K562 (cell line): ENCODE measurements around the gene ATRN. TPM values are rescaled to one million over a fixed set of nuclear protein-coding genes. Genes with fewer than 3 reads are reported as not detected.

ENCODE experiments used
- BCL6 ChIP-seq: fragments of 250-450 bp; sonication (Bioruptor Pico); IDR thresholded peaks from 2 replicates; pipeline ENCODE4 v1.4.0; 2020
- BRF1 ChIP-seq: IDR thresholded peaks from 3 replicates; pipeline ENCODE4 v1.6.1; 2011; ENCODE audit warnings: borderline replicate concordance, mild to moderate bottlenecking; ENCODE audit not compliant: insufficient read length; ENCODE audit errors: extremely low read depth
- CBFA2T2 ChIP-seq: fragments of 450-650 bp; conservative IDR thresholded peaks from 2 replicates; pipeline ENCODE4 v1.6.1; 2017; ENCODE audit warnings: mild to moderate bottlenecking
- FOS ChIP-seq: IDR thresholded peaks from 3 replicates; pipeline ENCODE4 v1.6.1; 2011; ENCODE audit not compliant: insufficient read length; ENCODE audit errors: extremely low read depth
- HNRNPL ChIP-seq: fragments of 200-400 bp; formaldehyde crosslinking; IDR thresholded peaks from 2 replicates; pipeline ENCODE4 v1.6.1; 2017; ENCODE audit warnings: low read depth, mild to moderate bottlenecking, low read length
- PHF8 ChIP-seq: fragments of 200-600 bp; sonication (generic); IDR thresholded peaks from 2 replicates; pipeline ENCODE4 v1.6.1; 2012; ENCODE audit warnings: mixed run types, mild to moderate bottlenecking, inconsistent platforms, low read length, moderate library complexity, borderline replicate concordance
- POLR3G ChIP-seq: IDR thresholded peaks from 2 replicates; pipeline ENCODE4 v1.6.1; 2011; ENCODE audit not compliant: insufficient read length, insufficient replicate concordance; ENCODE audit errors: extremely low read depth
- RCOR1 ChIP-seq, 2 experiments: IDR thresholded peaks; 2 replicates each; pipeline ENCODE4 v1.6.1; 2012; ENCODE audit warnings: low read depth in 2 of 2, low read length in 2 of 2, borderline replicate concordance in 1 of 2, improper control_type of control experiment in 1 of 2
- SRSF9 ChIP-seq: fragments of 200-400 bp; formaldehyde crosslinking; IDR thresholded peaks from 2 replicates; pipeline ENCODE4 v1.6.1; 2017; ENCODE audit warnings: low read depth, low read length, borderline replicate concordance
- TEAD4 ChIP-seq, 2 experiments: sonication (generic) in 1 of 2; formaldehyde crosslinking in 1 of 2; IDR thresholded peaks; 2 replicates each; pipeline versions ENCODE4 v1.6.1 to v1.8.0; 2012 to 2022; ENCODE audit warnings: borderline replicate concordance in 1 of 2, inconsistent platforms in 1 of 2, low read length in 1 of 2, mild to moderate bottlenecking in 1 of 2, missing genetic modification reagents in 1 of 2
- ZNF175 ChIP-seq: fragments of 200-800 bp; sonication (Bioruptor generic); IDR thresholded peaks from 2 replicates; pipeline ENCODE4 v1.6.1; 2016; ENCODE audit warnings: low read depth, mild to moderate bottlenecking, missing genetic modification characterization, missing compliant biosample characterization
- ZNF282 ChIP-seq: sonication (generic); formaldehyde crosslinking; IDR thresholded peaks from 2 replicates; pipeline ENCODE4 v1.8.1; 2023; ENCODE audit warnings: missing genetic modification reagents
- ZNF778 ChIP-seq: fragments of 450-650 bp; formaldehyde crosslinking; IDR thresholded peaks from 2 replicates; pipeline ENCODE4 v1.4.0; 2020; ENCODE audit warnings: mild to moderate bottlenecking, moderate library complexity
- polyA plus RNA-seq, 8 experiments: library from polyadenylated mRNA; depleted of rRNA in 4 of 8; stranded (reverse) in 5 of 8; unstranded in 3 of 8; fragments of >200 nt; fragmentation: Nextera tagmentation in 2 of 8; fragmentation: Illumina TruSeq in 1 of 8; extraction: Ambion mirVana in 2 of 8; extraction: Trizol in 1 of 8; gene quantifications; 2 replicates each; pipeline versions ENCODE4 v1.2.1 to v1.2.3, GENCODE V29; 2011 to 2014; ENCODE audit warnings: inconsistent platforms in 1 of 8, missing spikeins in 1 of 8
- total RNA-seq, 7 experiments: library from RNA; depleted of rRNA in 6 of 7; stranded (reverse); fragments of >200 nt in 6 of 7; fragmentation: Illumina TruSeq in 2 of 7; extraction: Trizol in 2 of 7; gene quantifications; 2 replicates each; pipeline versions ENCODE4 v1.2.1 to v1.2.3, GENCODE V29; 2011 to 2021; ENCODE audit warnings: low replicate concordance in 1 of 7
- TF ChIP-seq, protein P1 (sequence below), 2 experiments: fragments of 450-650 bp; IDR thresholded peaks; 2 replicates each; pipeline ENCODE4 v1.6.1; 2016; ENCODE audit warnings: mild to moderate bottlenecking in 2 of 2, borderline replicate concordance in 1 of 2, low read depth in 1 of 2, moderate library complexity in 1 of 2
- TF ChIP-seq, protein P2 (sequence below): fragments of 250-450 bp; sonication (Bioruptor Pico); IDR thresholded peaks from 2 replicates; pipeline ENCODE4 v1.5.0; 2021
- TF ChIP-seq, protein P3 (sequence below): fragments of 450-650 bp; formaldehyde crosslinking; IDR thresholded peaks from 2 replicates; pipeline ENCODE4 v1.4.0; 2020; ENCODE audit warnings: mild to moderate bottlenecking

The ATRN gene
- total and polyA plus RNA-seq, 9 of the 15 experiments (the other 6 are each of a cell fraction or from before 2014, with no cell fraction given): 0.69 to 16.5 (median 7.6) TPM

DNA sequence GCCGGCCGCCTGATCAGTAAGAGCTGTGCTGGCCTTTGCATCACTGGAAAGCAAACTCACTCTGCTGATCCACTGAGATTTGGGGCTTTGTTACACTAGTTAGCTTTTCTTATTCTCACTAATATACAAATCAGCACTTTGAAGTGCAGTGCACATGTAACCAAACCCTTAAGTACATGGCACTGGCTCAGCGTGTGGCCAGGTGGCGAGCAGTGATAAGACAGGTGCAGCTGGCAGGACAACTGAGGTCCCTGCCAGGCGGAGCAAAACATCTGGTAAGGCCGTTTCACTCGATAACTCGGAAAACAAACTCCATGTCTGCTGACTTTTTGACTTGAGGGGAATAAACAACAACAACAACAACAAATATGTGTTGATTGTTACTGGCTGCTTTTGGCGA lies 181.4 kb downstream of the ATRN start (continued):
- TF ChIP-seq, protein P1, sequence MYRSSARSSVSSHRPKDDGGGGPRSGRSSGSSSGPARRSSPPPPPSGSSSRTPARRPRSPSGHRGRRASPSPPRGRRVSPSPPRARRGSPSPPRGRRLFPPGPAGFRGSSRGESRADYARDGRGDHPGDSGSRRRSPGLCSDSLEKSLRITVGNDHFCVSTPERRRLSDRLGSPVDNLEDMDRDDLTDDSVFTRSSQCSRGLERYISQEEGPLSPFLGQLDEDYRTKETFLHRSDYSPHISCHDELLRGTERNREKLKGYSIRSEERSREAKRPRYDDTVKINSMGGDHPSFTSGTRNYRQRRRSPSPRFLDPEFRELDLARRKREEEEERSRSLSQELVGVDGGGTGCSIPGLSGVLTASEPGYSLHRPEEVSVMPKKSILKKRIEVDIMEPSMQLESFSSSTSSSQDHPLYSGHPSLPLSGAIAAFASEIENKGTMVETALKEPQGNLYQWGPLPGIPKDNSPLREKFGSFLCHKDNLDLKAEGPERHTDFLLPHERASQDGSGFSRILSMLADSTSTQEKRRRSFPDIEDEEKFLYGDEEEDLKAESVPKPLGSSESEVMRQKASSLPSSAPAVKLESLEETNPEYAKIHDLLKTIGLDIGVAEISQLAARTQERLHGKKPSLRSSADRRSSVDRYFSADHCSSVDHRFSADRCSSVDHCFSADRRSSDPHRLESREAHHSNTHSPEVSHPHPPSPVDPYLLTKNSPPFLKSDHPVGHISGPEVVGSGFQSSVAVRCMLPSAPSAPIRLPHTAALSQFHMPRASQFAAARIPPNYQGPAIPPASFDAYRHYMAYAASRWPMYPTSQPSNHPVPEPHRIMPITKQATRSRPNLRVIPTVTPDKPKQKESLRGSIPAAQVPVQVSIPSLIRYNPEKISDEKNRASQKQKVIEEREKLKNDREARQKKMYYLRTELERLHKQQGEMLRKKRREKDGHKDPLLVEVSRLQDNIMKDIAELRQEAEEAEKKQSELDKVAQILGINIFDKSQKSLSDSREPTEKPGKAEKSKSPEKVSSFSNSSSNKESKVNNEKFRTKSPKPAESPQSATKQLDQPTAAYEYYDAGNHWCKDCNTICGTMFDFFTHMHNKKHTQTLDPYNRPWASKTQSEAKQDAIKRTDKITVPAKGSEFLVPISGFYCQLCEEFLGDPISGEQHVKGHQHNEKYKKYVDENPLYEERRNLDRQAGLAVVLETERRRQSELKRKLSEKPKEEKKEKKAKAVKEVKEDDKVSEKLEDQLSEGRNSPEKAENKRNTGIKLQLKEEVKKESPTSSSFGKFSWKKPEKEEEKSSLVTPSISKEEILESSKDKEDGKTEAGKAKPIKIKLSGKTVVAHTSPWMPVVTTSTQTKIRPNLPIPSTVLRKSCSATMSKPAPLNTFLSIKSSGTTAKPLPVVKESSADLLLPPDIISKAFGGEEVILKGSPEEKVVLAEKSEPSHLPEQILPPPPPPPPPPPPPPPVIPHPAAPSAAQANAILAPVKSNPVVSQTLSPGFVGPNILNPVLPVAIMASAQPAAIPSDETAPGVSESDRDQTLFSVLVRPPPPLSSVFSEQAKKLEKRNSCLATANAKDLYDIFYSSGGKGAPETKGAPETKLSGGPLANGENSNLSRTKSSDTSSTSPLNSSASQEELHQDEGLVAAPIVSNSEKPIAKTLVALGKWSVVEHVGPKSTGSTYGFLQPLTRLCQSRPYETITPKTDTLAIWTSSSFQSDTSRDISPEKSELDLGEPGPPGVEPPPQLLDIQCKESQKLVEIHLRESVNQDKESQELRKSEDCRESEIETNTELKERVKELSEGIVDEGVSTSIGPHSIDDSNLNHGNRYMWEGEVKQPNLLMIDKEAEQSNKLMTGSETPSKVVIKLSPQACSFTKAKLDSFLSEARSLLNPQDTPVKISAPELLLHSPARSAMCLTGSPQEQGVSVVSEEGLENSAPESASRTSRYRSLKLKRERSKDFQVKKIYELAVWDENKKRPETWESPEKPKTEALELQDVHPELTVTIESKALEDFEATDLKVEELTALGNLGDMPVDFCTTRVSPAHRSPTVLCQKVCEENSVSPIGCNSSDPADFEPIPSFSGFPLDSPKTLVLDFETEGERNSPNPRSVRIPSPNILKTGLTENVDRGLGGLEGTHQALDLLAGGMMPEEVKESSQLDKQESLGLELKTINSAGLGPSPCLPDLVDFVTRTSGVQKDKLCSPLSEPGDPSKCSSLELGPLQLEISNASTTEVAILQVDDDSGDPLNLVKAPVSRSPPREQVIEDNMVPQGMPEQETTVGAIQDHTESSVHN (IDR thresholded peaks at IDR 0.05; ENCODE audit: borderline replicate concordance in 1 of 2, low read depth in 1 of 2): no peak
- TF ChIP-seq BRF1 (no peak), SRSF9 (no peak), HNRNPL (no peak), CBFA2T2 (peak; percentile 79), RCOR1 (IDR thresholded peaks at IDR 0.05; ENCODE audit: borderline replicate concordance in 1 of 2, low read depth in 2 of 2, low read length in 2 of 2) (0 out of 4 replicates have a peak, but pooled peaks of 1 of the 2 experiments have one; percentile 6), POLR3G (no peak), TEAD4 (IDR thresholded peaks at IDR 0.05; ENCODE audit: low read length) (peak; percentile 44; the same call in 1 of the 2 replicates), TEAD4 (CRISPR knock-in tag; IDR thresholded peaks at IDR 0.05; ENCODE audit: borderline replicate concordance) (no peak), PHF8 (no peak), FOS (no peak), ZNF282 (CRISPR knock-in tag) (no peak), BCL6 (no peak), ZNF778 (CRISPR knock-in tag) (no peak), ZNF175 (CRISPR knock-in tag) (no peak)
- TF ChIP-seq, protein P2, sequence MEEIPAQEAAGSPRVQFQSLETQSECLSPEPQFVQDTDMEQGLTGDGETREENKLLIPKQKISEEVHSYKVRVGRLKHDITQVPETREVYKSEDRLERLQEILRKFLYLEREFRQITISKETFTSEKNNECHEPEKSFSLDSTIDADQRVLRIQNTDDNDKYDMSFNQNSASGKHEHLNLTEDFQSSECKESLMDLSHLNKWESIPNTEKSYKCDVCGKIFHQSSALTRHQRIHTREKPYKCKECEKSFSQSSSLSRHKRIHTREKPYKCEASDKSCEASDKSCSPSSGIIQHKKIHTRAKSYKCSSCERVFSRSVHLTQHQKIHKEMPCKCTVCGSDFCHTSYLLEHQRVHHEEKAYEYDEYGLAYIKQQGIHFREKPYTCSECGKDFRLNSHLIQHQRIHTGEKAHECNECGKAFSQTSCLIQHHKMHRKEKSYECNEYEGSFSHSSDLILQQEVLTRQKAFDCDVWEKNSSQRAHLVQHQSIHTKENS (CRISPR knock-in tag): no peak
- TF ChIP-seq, protein P3, sequence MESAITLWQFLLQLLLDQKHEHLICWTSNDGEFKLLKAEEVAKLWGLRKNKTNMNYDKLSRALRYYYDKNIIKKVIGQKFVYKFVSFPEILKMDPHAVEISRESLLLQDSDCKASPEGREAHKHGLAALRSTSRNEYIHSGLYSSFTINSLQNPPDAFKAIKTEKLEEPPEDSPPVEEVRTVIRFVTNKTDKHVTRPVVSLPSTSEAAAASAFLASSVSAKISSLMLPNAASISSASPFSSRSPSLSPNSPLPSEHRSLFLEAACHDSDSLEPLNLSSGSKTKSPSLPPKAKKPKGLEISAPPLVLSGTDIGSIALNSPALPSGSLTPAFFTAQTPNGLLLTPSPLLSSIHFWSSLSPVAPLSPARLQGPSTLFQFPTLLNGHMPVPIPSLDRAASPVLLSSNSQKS (CRISPR knock-in tag): no peak
